Glutamatergic neuron (in vitro differentiated cells): ENCODE results near the gene PFDN1. TPM values are rescaled to one million over a fixed set of nuclear protein-coding genes. Genes with fewer than 3 reads are reported as not detected.

Source experiments
- DNase-seq: peaks from one replicate; pipeline ENCODE4 v3.0.0; 2022
- H3K27ac Mint-ChIP-seq: one replicate; pipeline ENCODE4 v1.8.0; 2020; ENCODE audit warnings: mild to moderate bottlenecking, mixed read lengths, inconsistent platforms; ENCODE audit not compliant: unreplicated experiment
- H3K27me3 Mint-ChIP-seq: one replicate; pipeline ENCODE4 v1.8.0; 2020; ENCODE audit warnings: mild to moderate bottlenecking, moderate library complexity, mixed read lengths, inconsistent platforms; ENCODE audit not compliant: unreplicated experiment
- H3K36me3 Mint-ChIP-seq: one replicate; pipeline ENCODE4 v1.8.0; 2020; ENCODE audit warnings: mild to moderate bottlenecking, mixed read lengths, inconsistent platforms; ENCODE audit not compliant: unreplicated experiment
- H3K4me1 Mint-ChIP-seq: one replicate; pipeline ENCODE4 v1.8.0; 2020; ENCODE audit warnings: mild to moderate bottlenecking, low read depth, mixed read lengths, inconsistent platforms; ENCODE audit not compliant: unreplicated experiment
- H3K4me3 Mint-ChIP-seq: one replicate; pipeline ENCODE4 v1.8.0; 2020; ENCODE audit warnings: mild to moderate bottlenecking, mixed read lengths, inconsistent platforms; ENCODE audit not compliant: unreplicated experiment
- H3K9me3 Mint-ChIP-seq: one replicate; pipeline ENCODE4 v1.8.0; 2020; ENCODE audit warnings: mild to moderate bottlenecking, moderate library complexity, mixed read lengths, inconsistent platforms; ENCODE audit not compliant: unreplicated experiment
- CTCF ChIP-seq: fragments of 200-600 bp; sonication (generic); IDR thresholded peaks from one replicate; pipeline ENCODE4 v1.5.0; 2021; ENCODE audit not compliant: partially characterized antibody, unreplicated experiment
- total RNA-seq: library from RNA; stranded (reverse); fragmentation: NEBNext Ultra II Directional; extraction: Animal tissue kit (Norgen Biotek cat#: 25700); gene quantifications from one replicate; pipeline ENCODE4 v1.2.1, GENCODE V29; 2021; ENCODE audit not compliant: unreplicated experiment

PFDN1 gene
- total RNA-seq, 1 donor from 2014 or later: 67.7 TPM

- Mint-ChIP-seq H3K4me1 (peaks cover 15% of the 10 kb centered on the region), H3K27me3 (peaks cover 1% of the 10 kb centered on the region), H3K4me3 (no peak overlapping the region), H3K36me3 (no peaks in the 10 kb centered on the region), H3K9me3 (peaks cover 4% of the 10 kb centered on the region), H3K27ac (no peak overlapping the region)
- DNase-seq: no peak
- TF ChIP-seq CTCF: no peak
These were observed 37.1 kb downstream of the PFDN1 start for GRCh38 chr5:140265845-140266244.

DNA sequence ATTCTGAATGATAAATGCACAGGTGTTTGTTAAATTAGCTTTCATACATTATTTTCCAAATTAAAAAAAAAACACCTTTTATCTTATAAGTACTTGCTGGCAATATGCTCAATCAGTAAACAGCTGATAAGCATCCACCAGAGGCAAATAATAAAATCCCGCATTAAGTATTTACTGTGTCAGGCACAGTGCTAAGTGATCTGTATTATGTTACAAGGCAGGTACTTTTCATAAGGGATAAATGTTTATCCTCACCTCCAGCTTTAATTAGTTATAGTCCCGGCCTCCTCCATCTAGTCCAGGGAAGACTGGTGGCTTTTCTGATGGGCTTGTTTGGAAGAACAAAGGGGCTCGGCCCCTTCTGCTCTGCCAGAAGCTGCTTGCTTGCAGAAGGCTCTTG, 40.1 kb downstream of the PFDN1 start:
- no peak for DNase-seq
- TF ChIP-seq CTCF: no peak
- H3K27me3 Mint-ChIP-seq: peaks cover 3% of the 10 kb centered on the region
- peaks cover 6% of the 10 kb centered on the region for H3K9me3 Mint-ChIP-seq
- H3K36me3 Mint-ChIP-seq: peaks cover 5% of the 10 kb centered on the region
- no peak overlapping the region for H3K27ac Mint-ChIP-seq
- no peak overlapping the region for H3K4me3 Mint-ChIP-seq
- peaks cover 30% of the 10 kb centered on the region for H3K4me1 Mint-ChIP-seq

- no peak for TF ChIP-seq CTCF
- Mint-ChIP-seq H3K4me3 (no peak overlapping the region), H3K27ac (no peak overlapping the region), H3K36me3 (peaks cover 5% of the 10 kb centered on the region), H3K27me3 (peaks cover 3% of the 10 kb centered on the region), H3K9me3 (peaks cover 5% of the 10 kb centered on the region), H3K4me1 (peaks cover 34% of the 10 kb centered on the region)
- DNase-seq: no peak
These were observed 40.7 kb downstream of the PFDN1 start for GRCh38 chr5:140262221-140262620.

DNA sequence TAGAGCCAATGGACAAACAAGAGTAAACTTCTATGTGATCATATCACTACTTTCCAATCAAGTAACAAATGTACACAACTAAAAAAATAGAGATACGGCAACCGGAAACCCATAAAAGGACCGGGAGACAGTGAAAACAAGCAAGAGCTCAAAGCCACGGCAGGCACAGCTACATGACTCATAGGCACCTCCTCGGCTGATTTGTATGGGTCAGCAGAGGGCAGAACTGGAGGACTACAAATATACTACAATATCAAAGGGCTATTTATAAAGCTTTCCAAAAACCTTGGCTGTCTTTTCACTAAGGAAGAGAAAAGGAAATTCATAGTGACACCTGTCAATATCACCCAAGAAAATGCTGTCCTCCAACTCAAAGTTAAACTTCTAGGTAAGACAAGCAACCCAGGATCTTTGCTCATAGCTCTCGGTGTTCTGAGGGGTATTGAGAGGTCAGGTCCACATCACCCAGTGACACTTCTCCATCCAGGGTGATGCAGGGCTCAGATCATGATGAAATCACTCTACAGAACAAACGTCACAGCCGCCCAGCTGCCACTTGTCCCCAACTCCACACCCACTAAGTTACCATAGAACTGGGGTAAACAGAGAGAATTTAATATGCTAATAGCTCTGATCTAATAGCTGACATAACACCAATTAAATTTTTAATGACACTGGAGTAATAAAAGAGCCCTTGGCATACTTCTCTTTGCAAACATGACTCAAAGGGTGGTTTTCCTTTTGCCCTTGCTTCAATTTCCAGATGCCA, 41.3 kb downstream of the PFDN1 start:
- H3K36me3 Mint-ChIP-seq: peaks cover 5% of the 10 kb centered on the region
- H3K4me3 Mint-ChIP-seq: no peak overlapping the region
- H3K27me3 Mint-ChIP-seq: peaks cover 3% of the 10 kb centered on the region
- peaks cover 34% of the 10 kb centered on the region for H3K4me1 Mint-ChIP-seq
- no peak overlapping the region for H3K27ac Mint-ChIP-seq
- peaks cover 4% of the 10 kb centered on the region for H3K9me3 Mint-ChIP-seq
- TF ChIP-seq CTCF: no peak
- no peak for DNase-seq

- Mint-ChIP-seq H3K27me3 (peaks cover 2% of the 10 kb centered on the region), H3K4me3 (no peak overlapping the region), H3K27ac (no peak overlapping the region), H3K9me3 (peaks cover 2% of the 10 kb centered on the region), H3K36me3 (peaks cover 5% of the 10 kb centered on the region), H3K4me1 (peaks cover 28% of the 10 kb centered on the region)
- no peak for DNase-seq
- no peak for TF ChIP-seq CTCF
These were observed 42.7 kb downstream of the PFDN1 start for GRCh38 chr5:140260089-140260656.
